Endothelial cell of umbilical vein (primary cell): ENCODE data around the gene TBC1D30. TPM values are rescaled to one million over a fixed set of nuclear protein-coding genes. Genes with fewer than 3 reads are reported as not detected.

ENCODE experiments used
- BruUV-seq: library from RNA; stranded (reverse); fragments of 400-500 nt; replicated peaks from 2 replicates; lab custom pipeline; 2021; lab: Mats Ljungman, UMichigan
- CTCF ChIA-PET: fragments of 300-600, 350-600 bp; sonication (Branson Sonifier 250); formaldehyde crosslinking; loops from one replicate; lab custom pipeline; 2021; ENCODE audit warnings: antibody characterized with exemption, inconsistent platforms; lab: Charles Lee
- POLR2A ChIA-PET: fragments of 300-600, 350-600 bp; sonication (Branson Sonifier 250); formaldehyde crosslinking; loops from one replicate; lab custom pipeline; 2021; ENCODE audit warnings: antibody characterized with exemption, inconsistent platforms; lab: Charles Lee
- DNase-seq: peaks from one replicate; pipeline ENCODE4 v3.0.0-alpha.2; 2011; ENCODE audit warnings: low read depth, low spot score
- FAIRE-seq: peaks from 2 replicates; lab custom pipeline; 2011; peaks lifted over from hg19 to GRCh38; lab: Jason Lieb, UNC
- H2AFZ ChIP-seq: 2 replicates; pipeline ENCODE4 v1.6.0; 2012; ENCODE audit warnings: low read depth, low read length, control low read depth, inconsistent platforms
- H3K27ac ChIP-seq: 2 replicates; pipeline ENCODE4 v1.5.1; 2011; ENCODE audit warnings: low read depth, mild to moderate bottlenecking, control low read depth, low read length, moderate library complexity; ENCODE audit not compliant: insufficient read depth
- H3K27me3 ChIP-seq, 2 experiments: 2 replicates each; pipeline versions ENCODE4 v1.6.0 to v1.6.1; 2011; ENCODE audit warnings: low read length in 2 of 2, mixed read lengths in 1 of 2; ENCODE audit not compliant: control insufficient read depth in 2 of 2, insufficient read depth in 2 of 2
- H3K36me3 ChIP-seq, 2 experiments: 2 replicates in 1 of 2; 3 replicates in 1 of 2; pipeline ENCODE4 v1.5.1; 2011; ENCODE audit warnings: low read length in 2 of 2, mild to moderate bottlenecking in 1 of 2, moderate library complexity in 1 of 2; ENCODE audit not compliant: control insufficient read depth in 2 of 2, insufficient read depth in 2 of 2; ENCODE audit errors: extremely low read depth in 1 of 2
- H3K4me1 ChIP-seq: 3 replicates; pipeline ENCODE4 v1.5.1; 2011; ENCODE audit warnings: mild to moderate bottlenecking, low read length; ENCODE audit not compliant: control insufficient read depth, insufficient read depth; ENCODE audit errors: extremely low read depth
- H3K4me2 ChIP-seq: 2 replicates; pipeline ENCODE4 v1.6.1; 2011; ENCODE audit warnings: low read length, control low read depth, mixed read lengths; ENCODE audit not compliant: insufficient read depth
- H3K4me3 ChIP-seq, 3 experiments: fragments of 200-600 bp in 1 of 3; sonication (generic), shearing (Covaris generic) in 1 of 3; replicated peaks in 1 of 3; 2 replicates each; pipeline ENCODE4 v1.5.1; 2011 to 2016; ENCODE audit warnings: control low read depth in 3 of 3, low read length in 3 of 3, mild to moderate bottlenecking in 2 of 3, inconsistent platforms in 1 of 3, low read depth in 1 of 3, moderate library complexity in 1 of 3; ENCODE audit not compliant: insufficient read depth in 1 of 3
- H3K79me2 ChIP-seq: 2 replicates; pipeline ENCODE4 v1.6.0; 2012; ENCODE audit warnings: low read length, inconsistent platforms; ENCODE audit not compliant: control insufficient read depth, insufficient read depth
- H3K9ac ChIP-seq: replicated peaks from 2 replicates; pipeline ENCODE3; 2011; ENCODE audit warnings: low read length, control low read depth; ENCODE audit not compliant: insufficient read depth; ENCODE audit errors: extremely low read depth
- H3K9me1 ChIP-seq: replicated peaks from 3 replicates; pipeline ENCODE4 v1.6.0; 2011; ENCODE audit warnings: mild to moderate bottlenecking, low read length; ENCODE audit not compliant: control insufficient read depth, insufficient read depth; ENCODE audit errors: extremely low read depth
- H3K9me3 ChIP-seq: replicated peaks from 2 replicates; pipeline ENCODE4 v1.5.1; 2012; ENCODE audit warnings: low read length, inconsistent platforms; ENCODE audit not compliant: control insufficient read depth, insufficient read depth
- H4K20me1 ChIP-seq: replicated peaks from 2 replicates; pipeline ENCODE3; 2011; ENCODE audit warnings: mild to moderate bottlenecking, low read length; ENCODE audit not compliant: control insufficient read depth, insufficient read depth; ENCODE audit errors: extremely low read depth
- EZH2 ChIP-seq: IDR thresholded peaks from 2 replicates; pipeline ENCODE4 v1.6.1; 2012; ENCODE audit warnings: borderline replicate concordance, low read depth, mild to moderate bottlenecking, moderate library complexity, low read length, inconsistent platforms; ENCODE audit not compliant: severe bottlenecking
- FOS ChIP-seq: IDR thresholded peaks from 2 replicates; pipeline ENCODE4 v1.6.1; 2011; ENCODE audit warnings: mild to moderate bottlenecking, low read length, moderate library complexity, borderline replicate concordance; ENCODE audit not compliant: insufficient read depth
- GATA2 ChIP-seq: IDR thresholded peaks from 2 replicates; pipeline ENCODE4 v1.7.0; 2011; ENCODE audit warnings: low read depth, mild to moderate bottlenecking, moderate library complexity, mixed read lengths, low read length; ENCODE audit not compliant: insufficient read length, insufficient read depth
- JUN ChIP-seq: IDR thresholded peaks from 2 replicates; pipeline ENCODE4 v1.6.1; 2011; ENCODE audit warnings: borderline replicate concordance, low read depth; ENCODE audit not compliant: insufficient read length, insufficient read depth
- MYC ChIP-seq: IDR thresholded peaks from one replicate; pipeline ENCODE4 v1.6.1; 2011; ENCODE audit warnings: mild to moderate bottlenecking, low read depth, low read length
- POLR2A ChIP-seq: IDR thresholded peaks from 2 replicates; pipeline ENCODE4 v1.6.1; 2012; ENCODE audit warnings: low read depth, mild to moderate bottlenecking, control low read depth, low read length
- POLR2AphosphoS5 ChIP-seq: IDR thresholded peaks from 2 replicates; pipeline ENCODE4 v1.6.1; 2012; ENCODE audit warnings: low read depth, mild to moderate bottlenecking, control low read depth, low read length, moderate library complexity; ENCODE audit not compliant: insufficient read depth
- dilution Hi-C: fragments of 300-500 bp; cut with MboI; formaldehyde crosslinking; loops from one replicate; pipeline ENCODE4 v1.15.0; 2019; ENCODE audit warnings: low sequenced_read_pairs; ENCODE audit not compliant: extremely low pct_ligation_motif_present
- intact Hi-C: fragments of 100-400 bp; cut with micrococcal nuclease; formaldehyde crosslinking; loops from one replicate; pipeline ENCODE4 v1.10.0; 2022
- polyA plus RNA-seq, 4 experiments: library from polyadenylated mRNA; depleted of rRNA in 3 of 4; stranded (reverse) in 3 of 4; unstranded in 1 of 4; fragments of >200 nt; gene quantifications; 2 replicates each; pipeline versions ENCODE4 v1.2.1 to v1.2.3, GENCODE V29; 2011 to 2012; ENCODE audit warnings: missing spikeins in 1 of 4
- total RNA-seq: library from RNA; stranded (reverse); gene quantifications from 2 replicates; pipeline ENCODE4 v1.2.3, GENCODE V29; 2021
- TF ChIP-seq, protein P1 (sequence below): IDR thresholded peaks from 2 replicates; pipeline ENCODE4 v1.6.1; 2011; ENCODE audit not compliant: insufficient read depth, insufficient read length
- TF ChIP-seq, protein P2 (sequence below), 2 donors: IDR thresholded peaks; 1 replicate in 1 of 2; 2 replicates in 1 of 2; pipeline ENCODE4 v1.5.1; 2011; ENCODE audit warnings: low read length in 2 of 2, mild to moderate bottlenecking in 2 of 2, moderate library complexity in 2 of 2, control low read depth in 1 of 2, inconsistent platforms in 1 of 2, low read depth in 1 of 2; ENCODE audit not compliant: insufficient read depth in 1 of 2; ENCODE audit errors: extremely low read depth in 1 of 2

TBC1D30 gene
- total and polyA plus RNA-seq, 2 donors (not counting 3 experiments of a cell fraction or from before 2014, with no cell fraction given) = 4.4 to 7.6 TPM

DNA sequence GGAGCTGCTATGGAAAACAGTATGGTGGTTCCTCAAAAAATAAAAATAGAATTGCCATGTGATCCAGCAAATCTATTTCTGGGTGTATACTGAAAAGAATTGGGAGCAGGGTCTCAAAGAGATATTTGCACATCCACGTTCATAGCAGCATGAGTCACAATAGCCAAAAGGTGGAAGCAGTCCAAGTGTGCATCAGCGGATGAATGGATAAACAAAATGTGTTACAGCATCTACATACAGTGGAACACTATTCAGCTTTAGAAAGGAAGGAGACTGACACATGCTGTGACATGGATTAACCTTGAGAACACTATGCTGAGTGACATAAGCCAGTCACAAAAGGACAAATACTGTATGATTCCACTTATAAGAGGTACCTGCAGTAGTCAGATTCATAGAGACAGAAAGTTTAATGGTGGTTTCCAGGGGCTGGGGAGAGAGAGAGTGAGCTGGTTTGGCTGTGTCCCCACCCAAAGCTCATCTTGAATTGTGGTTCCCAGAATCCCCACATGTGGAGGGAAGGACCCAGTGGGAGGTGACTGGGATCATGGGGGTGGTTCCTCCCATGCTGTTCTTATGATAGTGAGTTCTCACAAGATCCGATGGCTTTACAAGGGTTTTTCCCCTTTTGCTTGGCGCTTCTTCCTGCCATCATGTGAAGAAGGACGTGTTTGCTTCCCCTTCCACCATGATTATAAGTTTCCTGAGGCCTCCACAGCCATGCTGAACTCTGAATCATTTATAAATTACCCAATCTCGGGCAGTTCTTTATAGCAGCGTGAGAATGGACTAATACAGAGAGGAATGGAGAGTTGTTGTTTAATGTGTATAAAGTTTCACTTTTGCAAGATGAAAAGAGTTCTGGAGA, 17.6 kb upstream of the TBC1D30 start:
- TF ChIP-seq FOS = peak; percentile 54
- no peak for TF ChIP-seq JUN
- no peak for TF ChIP-seq POLR2AphosphoS5
- TF ChIP-seq POLR2A = no peak
- TF ChIP-seq MYC = no peak
- TF ChIP-seq GATA2 = no peak

DNA sequence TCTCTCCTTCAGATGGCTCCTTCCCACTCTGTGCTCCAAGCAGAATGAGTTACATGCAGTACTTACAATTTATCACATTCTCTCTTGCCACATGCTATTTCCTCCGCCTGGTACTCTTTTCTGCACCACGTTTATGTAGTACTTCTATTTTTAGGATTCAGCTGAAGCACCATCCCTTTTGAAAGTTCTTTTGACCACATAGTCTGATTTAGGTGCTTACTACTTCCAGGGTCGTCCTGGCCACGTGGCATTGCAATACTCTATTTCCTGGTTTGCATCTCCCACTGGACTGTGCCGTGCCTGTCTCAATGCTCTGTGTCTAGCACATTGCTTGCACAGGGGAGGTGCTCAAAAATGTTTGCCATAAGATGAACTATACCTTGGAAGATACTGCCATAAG, 16.3 kb upstream of the TBC1D30 start:
- DNase-seq (no peak), FAIRE-seq (no peak)
- no peaks in the 10 kb centered on the region for H3K4me1 ChIP-seq
- H3K4me2 ChIP-seq = no peak overlapping the region
- dilution Hi-C loops (no loop called here), intact Hi-C loops (no loop called here)
- TF ChIP-seq GATA2 (no peak), EZH2 (no peak)
- TF ChIP-seq, protein P1, sequence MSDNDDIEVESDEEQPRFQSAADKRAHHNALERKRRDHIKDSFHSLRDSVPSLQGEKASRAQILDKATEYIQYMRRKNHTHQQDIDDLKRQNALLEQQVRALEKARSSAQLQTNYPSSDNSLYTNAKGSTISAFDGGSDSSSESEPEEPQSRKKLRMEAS = no peak
- TF ChIP-seq, protein P2, sequence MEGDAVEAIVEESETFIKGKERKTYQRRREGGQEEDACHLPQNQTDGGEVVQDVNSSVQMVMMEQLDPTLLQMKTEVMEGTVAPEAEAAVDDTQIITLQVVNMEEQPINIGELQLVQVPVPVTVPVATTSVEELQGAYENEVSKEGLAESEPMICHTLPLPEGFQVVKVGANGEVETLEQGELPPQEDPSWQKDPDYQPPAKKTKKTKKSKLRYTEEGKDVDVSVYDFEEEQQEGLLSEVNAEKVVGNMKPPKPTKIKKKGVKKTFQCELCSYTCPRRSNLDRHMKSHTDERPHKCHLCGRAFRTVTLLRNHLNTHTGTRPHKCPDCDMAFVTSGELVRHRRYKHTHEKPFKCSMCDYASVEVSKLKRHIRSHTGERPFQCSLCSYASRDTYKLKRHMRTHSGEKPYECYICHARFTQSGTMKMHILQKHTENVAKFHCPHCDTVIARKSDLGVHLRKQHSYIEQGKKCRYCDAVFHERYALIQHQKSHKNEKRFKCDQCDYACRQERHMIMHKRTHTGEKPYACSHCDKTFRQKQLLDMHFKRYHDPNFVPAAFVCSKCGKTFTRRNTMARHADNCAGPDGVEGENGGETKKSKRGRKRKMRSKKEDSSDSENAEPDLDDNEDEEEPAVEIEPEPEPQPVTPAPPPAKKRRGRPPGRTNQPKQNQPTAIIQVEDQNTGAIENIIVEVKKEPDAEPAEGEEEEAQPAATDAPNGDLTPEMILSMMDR (IDR thresholded peaks at IDR 0.05; ENCODE audit: extremely low read depth in 1 of 2, insufficient read depth in 1 of 2, low read depth in 1 of 2, low read length in 2 of 2) = no peak
- H3K9ac ChIP-seq = no peak overlapping the region
- ChIA-PET POLR2A (no interaction called here), CTCF (interaction anchor here (2.8 kb wide), 1 partner anchor 11 kb away, joined by 18 read pairs; no protein-coding TSS in a partner anchor)
- H3K9me1 ChIP-seq = no peaks in the 10 kb centered on the region
- BruUV-seq = no TSS peak
- no peaks in the 10 kb centered on the region for H3K27me3 ChIP-seq
- H3K79me2 ChIP-seq = no peaks in the 10 kb centered on the region
- no peak overlapping the region for H3K27ac ChIP-seq
- no peaks in the 10 kb centered on the region for H3K9me3 ChIP-seq
- H3K36me3 ChIP-seq = no peaks in the 10 kb centered on the region
- no peaks in the 10 kb centered on the region for H4K20me1 ChIP-seq
- no peak overlapping the region for H3K4me3 ChIP-seq
- no peak overlapping the region for H2AFZ ChIP-seq

More for the DNA sequence above, 17.6 kb upstream of the TBC1D30 start:
- no peak overlapping the region for H2AFZ ChIP-seq
- ChIA-PET CTCF (interaction anchor here (1.5 to 2.8 kb wide), 3 partner anchors 10 to 314 kb away, joined by 3 to 18 read pairs (median 5); partner anchors contain the start of gene WIF1), POLR2A (no interaction called here)
- H3K4me1 ChIP-seq = no peaks in the 10 kb centered on the region
- no peaks in the 10 kb centered on the region for H3K27me3 ChIP-seq
- no peaks in the 10 kb centered on the region for H3K36me3 ChIP-seq
- dilution Hi-C loops = no loop called here
- BruUV-seq = no TSS peak
- intact Hi-C loops = no loop called here
- peak; percentile 63 for DNase-seq
- no peak overlapping the region for H3K4me2 ChIP-seq
- no peaks in the 10 kb centered on the region for H3K79me2 ChIP-seq
- H3K4me3 ChIP-seq = no peak overlapping the region
- no peaks in the 10 kb centered on the region for H3K9me1 ChIP-seq
- H4K20me1 ChIP-seq = no peaks in the 10 kb centered on the region
- no peak overlapping the region for H3K9ac ChIP-seq
- FAIRE-seq = peak; percentile 62
- no peak overlapping the region for H3K27ac ChIP-seq
- H3K9me3 ChIP-seq = no peaks in the 10 kb centered on the region
